HG02981 (cell line): ENCODE measurements around the gene CNTN1.

Experiments
- ATAC-seq: cut with Tn5 transposase; IDR thresholded peaks from one replicate; pipeline ENCODE4 v1.9.1; 2021; ENCODE audit warnings: mild to moderate bottlenecking, moderate library complexity; ENCODE audit not compliant: unreplicated experiment

CNTN1 gene

GRCh38 chr12:40768125-40768864 lies 76.1 kb downstream of the CNTN1 start:
- ATAC-seq, result no peak

DNA sequence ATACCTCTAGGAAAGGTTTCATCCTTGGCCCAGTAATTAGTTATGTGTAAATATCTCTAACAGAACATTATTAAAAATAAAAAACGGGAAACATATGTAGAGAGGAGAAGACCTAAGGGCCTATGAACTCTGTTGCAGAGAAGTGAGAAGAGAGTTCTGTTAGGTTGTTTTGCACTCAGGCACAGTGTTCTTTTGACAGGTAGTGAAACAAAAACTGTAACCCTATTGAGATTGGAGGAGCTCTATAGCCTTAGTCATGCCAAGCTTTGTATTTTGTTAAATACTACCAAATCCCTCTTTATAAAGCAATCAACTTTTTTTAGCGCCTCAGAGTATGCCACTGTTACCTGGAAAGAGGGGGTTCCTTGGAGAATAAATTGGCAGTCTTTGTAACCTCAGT lies 77.6 kb downstream of the CNTN1 start:
- no peak for ATAC-seq

GRCh38 chr12:40770781-40771180 lies 78.5 kb downstream of the CNTN1 start:
- ATAC-seq, result no peak

GRCh38 chr12:40775661-40776060 lies 83.4 kb downstream of the CNTN1 start:
- no peak for ATAC-seq

DNA sequence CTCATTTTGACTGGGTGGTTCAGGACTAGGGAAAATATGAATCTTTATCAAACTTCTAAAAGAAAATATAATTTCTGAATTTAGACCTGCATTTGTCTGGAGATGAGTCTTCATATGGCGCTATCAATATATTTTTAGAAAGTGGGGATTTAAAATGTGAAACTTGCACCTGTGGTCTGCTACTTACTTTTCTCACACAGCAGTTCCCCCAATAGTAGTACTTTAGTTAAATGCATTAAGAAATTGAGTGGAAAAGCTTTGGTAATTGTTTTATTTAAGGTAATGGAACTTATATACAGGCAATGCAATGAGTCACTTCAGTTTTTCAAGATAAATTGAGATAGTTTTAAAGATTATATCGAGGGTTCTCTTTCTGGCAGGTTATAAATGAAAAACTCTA lies 91.9 kb downstream of the CNTN1 start:
- ATAC-seq, result no peak

GRCh38 chr12:40788276-40788675 lies 96.0 kb downstream of the CNTN1 start:
- no peak for ATAC-seq

- no peak for ATAC-seq
Observed at GRCh38 chr12:40792792-40793386, 100.7 kb downstream of the CNTN1 start.

DNA sequence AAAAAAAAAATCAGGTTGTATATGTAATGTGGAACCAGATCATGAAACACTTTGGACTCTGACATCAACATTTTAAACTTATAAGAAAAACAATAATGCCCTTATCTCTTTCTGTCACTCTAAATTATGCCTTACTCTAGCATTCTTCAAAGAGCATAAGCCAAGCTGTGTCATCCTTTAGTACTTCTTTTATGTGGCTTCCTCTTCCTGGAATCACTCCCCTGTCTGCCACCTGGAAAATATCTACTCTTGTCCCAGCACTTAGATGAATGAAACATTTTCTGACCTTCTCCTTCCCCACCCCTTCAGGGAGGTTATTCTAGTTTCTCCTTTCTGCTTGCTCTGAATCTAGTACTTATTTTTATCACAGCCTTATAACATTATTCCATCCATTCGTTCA lies 101.2 kb downstream of the CNTN1 start:
- no peak for ATAC-seq

GRCh38 chr12:40794087-40794486 lies 101.8 kb downstream of the CNTN1 start:
- no peak for ATAC-seq

GRCh38 chr12:40801082-40801481 lies 108.8 kb downstream of the CNTN1 start:
- ATAC-seq, result no peak

- ATAC-seq, result no peak
Observed at GRCh38 chr12:40801861-40802260, 109.6 kb downstream of the CNTN1 start.

DNA sequence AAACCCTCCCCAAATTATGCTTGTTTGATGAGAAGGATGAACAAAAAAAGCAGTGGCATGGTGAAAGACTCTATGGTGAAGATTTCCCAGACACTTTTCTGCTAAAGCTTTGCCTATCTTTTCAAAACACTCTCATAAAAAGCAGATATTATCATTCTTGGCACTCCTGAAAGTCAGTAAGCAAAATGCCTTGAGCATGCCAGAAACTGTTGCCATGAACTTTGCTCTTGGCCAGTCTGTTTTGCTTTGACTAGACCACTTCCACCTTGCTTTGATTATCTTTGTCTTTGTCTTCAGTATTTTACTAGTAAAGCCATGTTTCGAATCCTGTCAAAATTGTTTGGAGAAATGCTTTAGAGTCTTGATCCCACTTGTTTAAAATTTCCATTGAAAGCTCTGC lies 110.4 kb downstream of the CNTN1 start:
- no peak for ATAC-seq

GRCh38 chr12:40819436-40820108 lies 127.3 kb downstream of the CNTN1 start:
- ATAC-seq, result no peak

DNA sequence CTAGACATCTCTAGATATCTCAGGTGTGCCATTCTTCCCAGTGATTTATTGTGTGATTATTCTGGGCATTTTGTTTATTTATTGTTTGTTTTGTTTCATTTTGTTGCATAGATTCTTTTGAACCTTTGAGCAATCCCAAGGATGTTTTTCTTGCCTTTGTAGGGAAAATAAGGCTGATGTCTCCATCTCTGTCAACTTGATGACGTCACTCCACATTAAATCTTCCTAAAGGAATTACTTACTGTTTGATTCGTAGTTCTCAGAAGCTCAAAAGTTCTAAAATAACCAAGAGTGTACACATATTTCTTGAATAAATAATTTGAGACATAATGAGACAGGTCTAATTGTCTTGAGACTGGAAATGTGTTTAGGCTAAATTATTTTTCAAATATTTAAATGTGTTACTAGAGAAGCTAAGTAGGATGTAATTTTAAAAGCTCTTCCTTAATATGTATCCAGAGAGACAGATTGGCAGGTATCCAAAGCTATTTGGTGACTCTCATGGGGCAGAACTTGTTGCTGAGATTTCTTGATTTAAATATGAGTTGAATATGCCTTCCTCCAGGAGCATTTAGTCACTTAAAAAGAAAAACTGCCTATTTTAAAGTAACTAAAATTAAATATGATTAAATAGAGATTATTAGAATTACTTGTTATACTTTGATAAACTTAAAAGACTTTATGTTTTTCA lies 128.7 kb downstream of the CNTN1 start:
- no peak for ATAC-seq

DNA sequence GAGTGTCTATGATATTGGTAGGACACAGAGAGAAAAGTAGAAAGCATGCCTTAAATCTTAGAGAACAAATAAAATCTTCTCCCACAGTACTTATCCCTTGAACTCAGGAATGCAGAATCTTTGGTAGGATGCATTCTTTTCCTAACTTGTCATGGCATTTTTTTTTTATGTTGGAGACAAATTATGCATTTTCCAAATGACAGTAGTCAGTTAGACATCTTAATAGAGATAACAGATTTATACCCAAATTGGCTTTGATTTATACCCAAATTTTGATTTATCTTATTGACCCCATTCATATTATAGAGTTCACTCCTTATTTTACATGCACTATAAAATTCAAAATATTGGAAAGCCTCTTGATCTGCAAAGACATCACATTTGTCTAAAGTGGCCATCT lies 132.9 kb downstream of the CNTN1 start:
- no peak for ATAC-seq

DNA sequence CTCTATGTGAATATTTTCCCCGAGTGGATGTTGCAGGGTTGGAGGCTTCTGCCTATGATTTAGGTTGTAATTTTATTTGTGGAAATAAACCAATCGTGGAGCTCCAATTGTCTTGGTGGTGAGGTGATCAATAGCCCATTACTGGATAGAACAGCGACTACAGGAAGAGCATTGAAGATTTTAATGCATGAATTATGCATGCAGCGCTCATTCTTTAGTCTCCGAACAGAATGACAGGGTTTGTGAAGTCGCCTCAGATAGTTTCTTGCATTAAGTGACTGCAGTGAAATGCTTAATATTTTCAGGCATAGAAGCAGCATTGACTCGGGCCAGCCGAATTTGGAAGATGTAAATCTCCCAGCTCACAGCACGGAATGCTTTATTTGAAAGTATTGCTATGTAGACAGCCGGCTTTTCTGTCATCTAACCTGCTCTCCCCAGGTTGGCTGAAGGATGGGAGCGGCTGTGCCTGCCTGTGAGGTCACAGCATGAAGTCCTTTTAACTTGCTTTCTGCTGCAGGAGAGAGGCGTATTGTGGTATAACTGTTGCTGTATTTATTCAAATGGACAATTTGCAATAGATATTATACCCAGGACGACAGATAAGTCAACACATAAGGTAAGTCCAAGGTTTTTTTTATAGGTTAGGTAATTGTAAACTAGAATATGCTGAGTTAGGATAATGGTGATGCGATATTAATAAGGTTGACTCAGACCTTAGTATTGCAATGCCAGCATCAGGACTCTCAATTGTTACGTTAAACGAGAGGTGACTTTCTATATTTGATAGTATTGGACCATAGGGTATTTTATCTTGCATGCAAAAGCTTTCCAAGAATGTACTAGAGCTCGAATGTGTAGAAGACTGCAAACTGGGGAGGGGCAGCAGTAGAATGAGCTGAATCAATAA lies 135.7 kb downstream of the CNTN1 start:
- ATAC-seq, result no peak

DNA sequence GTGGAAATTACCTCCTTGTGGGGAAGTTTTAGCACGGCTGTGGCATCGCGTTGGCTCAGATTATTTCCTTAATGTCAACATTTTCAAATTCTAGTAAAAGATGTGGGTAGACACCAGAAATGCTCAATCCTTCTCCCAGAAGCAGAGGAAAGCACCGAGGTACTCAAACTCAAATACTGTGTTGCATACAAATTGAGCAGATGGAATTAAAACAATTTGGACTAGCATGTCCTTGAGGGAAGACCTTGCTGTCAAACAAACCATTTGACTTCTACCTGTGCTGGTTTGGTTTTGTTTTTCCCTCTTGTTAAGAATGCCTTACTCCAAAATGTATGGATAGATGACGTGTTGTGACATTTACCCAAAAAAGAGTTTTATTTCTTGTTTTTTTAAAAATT lies 136.4 kb downstream of the CNTN1 start:
- no peak for ATAC-seq

DNA sequence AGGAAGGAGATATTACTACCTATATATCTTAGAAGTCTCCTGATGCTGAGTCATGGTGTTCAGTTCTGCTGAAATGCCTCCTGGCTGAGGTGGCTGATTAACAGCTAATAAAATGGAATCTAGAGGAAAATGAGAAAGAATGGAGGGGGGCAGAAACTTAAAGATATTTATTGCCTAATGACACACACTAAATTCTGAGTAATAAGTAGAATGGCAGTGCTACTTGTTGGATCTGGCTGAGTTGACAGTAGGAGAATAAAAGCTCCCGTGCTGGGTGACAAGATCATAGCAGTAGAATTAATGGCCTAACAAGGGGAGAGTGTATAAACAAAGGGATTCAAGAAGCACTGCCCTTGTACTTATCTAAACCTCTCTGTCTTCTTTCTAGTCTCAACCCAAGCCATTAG lies 137.5 kb downstream of the CNTN1 start:
- ATAC-seq, result no peak

GRCh38 chr12:40831916-40832315 lies 139.7 kb downstream of the CNTN1 start:
- ATAC-seq, result no peak

DNA sequence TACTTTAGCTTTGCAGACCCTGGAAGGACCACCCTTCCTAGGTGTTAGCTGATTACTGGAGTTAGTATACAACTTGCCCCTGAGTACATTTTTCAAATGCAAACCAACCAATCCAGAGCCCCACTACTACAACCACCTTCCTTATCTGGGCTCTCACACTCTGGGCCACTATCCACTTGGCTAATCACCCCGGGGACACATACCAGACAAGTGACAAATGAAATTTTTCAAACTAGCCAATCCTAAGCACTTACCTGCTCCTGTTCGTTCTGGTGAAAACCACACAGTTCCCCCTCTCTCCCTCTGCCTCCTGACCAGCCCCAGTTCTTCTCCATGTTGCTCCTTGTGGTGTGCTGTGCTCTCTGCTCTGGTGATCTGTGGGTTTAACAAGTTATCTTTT lies 140.4 kb downstream of the CNTN1 start:
- no peak for ATAC-seq

DNA sequence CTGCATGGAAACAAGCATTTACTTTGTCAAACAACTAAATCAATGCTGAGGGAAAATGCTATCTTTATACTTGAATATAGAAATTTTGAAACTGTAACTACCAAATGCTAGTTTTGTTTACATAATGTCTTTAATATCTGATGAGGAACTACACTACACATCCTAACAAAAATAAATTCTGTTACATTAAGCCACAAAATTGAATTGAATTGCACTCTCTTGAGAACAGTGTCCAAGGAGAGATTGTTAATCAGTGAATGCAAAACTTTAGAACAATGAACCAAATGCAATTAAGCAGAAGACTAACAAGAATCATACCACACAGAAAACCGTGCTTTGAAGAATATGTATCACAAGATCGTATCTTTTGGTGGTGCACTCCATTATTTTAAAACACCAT lies 141.6 kb downstream of the CNTN1 start:
- ATAC-seq, result no peak
